GM12891 (cell line): ENCODE results near the gene PKP2.

Source experiments
- POLR2A ChIP-seq: IDR thresholded peaks from 2 replicates; pipeline ENCODE4 v1.6.1; 2011; ENCODE audit warnings: low read depth, low read length, control low read depth
- POLR2AphosphoS5 ChIP-seq: IDR thresholded peaks from 2 replicates; pipeline ENCODE4 v1.6.1; 2011; ENCODE audit warnings: low read depth, low read length, control low read depth
- TAF1 ChIP-seq: IDR thresholded peaks from 2 replicates; pipeline ENCODE4 v1.6.1; 2011; ENCODE audit warnings: low read depth, low read length, control low read depth

DNA sequence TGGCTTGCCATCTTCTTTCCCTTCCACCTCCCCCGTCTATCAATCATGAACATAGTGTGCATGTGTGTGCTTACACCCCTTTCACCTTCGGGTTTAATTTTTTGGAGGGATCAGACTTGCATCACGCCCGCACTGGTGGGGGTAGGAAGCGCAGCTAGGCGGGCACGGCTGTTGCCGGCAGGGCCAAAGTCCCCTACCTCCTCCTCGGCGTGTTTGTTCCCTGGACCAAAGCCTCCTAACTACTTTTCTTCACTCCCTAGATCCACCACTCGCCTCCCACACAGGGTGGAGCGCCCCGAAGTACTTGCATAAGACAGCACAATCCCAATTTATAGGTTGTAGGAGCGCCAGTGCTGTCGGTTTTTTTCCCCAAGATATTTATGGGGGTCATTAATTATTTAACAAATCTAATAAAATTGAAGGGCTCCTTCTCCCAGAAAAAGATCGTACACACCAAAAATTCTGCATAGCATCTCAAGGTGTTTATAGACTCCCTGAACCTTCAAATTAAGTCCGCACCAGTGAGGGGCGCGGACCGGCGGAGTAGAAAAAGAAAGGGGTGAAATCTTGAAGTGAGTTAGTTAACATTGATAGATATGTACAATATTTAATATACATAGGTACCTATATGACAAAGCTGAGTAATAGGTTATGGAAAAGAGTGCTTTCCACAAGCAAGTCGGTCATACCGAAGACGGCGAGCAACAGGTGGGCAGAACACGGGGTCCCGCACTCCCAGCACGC, 717 bp downstream of the PKP2 start:
- TF ChIP-seq POLR2AphosphoS5 (no peak), POLR2A (no peak), TAF1 (no peak)
